NK-92 (cell line): ENCODE results near the gene P3H4.
"Not testable (repeated sequence)": the region's sequence is repeated elsewhere in the genome, so short reads cannot be mapped to it uniquely, and the experiment has no call there.

Experiments
- DNase-seq: peaks from one replicate; lab custom pipeline; 2025; ENCODE audit not compliant: unreplicated experiment; lab: John Stamatoyannopoulos, UW

Gene P3H4, protein sequence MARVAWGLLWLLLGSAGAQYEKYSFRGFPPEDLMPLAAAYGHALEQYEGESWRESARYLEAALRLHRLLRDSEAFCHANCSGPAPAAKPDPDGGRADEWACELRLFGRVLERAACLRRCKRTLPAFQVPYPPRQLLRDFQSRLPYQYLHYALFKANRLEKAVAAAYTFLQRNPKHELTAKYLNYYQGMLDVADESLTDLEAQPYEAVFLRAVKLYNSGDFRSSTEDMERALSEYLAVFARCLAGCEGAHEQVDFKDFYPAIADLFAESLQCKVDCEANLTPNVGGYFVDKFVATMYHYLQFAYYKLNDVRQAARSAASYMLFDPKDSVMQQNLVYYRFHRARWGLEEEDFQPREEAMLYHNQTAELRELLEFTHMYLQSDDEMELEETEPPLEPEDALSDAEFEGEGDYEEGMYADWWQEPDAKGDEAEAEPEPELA

DNA sequence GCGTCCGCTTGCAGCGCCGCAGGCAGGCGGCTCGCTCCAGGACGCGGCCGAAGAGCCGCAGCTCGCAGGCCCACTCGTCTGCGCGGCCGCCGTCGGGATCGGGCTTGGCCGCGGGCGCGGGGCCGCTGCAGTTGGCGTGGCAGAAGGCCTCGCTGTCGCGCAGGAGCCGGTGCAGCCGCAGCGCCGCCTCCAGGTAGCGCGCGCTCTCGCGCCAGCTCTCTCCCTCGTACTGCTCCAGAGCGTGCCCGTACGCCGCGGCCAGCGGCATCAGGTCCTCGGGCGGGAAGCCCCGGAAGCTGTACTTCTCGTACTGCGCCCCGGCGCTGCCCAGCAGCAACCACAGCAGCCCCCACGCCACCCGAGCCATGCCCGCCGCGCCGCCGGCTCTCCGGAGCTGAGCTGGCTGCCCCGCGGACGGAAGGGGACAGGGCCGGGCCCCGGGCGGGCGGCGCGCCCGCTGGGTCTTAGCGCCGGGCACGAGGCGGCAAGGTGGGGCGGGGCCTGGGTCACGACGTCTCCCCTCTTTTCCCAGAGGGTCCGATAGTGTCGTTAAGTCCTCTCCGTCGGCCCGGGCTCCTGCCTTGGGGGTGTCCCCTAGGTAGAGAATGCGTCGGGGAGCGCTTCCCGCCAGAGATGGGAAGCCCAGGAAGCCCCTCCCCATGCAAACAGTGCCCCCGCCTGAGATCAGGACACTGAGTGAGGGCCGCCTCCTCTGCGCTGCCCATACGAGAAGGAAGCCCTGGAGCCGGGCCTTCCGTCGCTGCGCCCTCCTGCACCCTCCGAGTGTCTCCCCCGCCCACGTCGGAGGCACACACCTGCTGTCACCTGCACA is at the start of gene P3H4:
TSS of gene P3H4 (minus strand) at position 401 of the 832 bp plus-strand sequence. CDS start at position 367, 34 bp downstream.
- DNase-seq, result no peak

DNA sequence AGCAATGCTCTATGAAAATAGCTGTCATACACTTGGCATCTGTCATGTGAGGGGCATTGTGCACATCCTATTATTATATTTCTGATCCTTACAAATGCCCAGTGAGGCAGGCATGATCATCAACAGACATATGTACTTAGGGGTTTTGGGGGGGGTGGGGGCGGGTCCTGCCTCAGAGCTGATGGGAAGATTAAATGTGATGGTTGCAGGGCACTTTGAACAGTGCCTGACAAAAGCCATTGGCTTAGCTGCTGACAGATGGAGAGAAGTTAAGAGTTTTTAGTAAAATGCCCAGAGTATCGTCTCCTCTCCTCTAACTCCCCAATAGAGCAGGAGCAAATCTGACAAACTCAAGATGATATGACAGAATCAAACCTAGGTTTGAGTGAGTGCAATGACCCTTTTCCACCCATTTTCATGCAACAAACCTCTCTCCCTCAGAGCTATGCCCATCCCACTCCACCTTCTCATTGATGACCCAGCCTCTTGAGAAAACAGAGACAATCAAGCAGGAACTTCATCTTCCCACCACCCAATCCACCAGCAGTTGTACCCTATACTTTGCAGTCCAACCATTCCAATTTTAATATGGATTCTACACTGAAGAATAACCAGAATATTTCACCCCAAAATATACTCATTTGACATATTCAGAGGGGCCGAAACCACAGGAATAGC is 48.6 kb upstream of the P3H4 start:
- DNase-seq, result no peak

DNA sequence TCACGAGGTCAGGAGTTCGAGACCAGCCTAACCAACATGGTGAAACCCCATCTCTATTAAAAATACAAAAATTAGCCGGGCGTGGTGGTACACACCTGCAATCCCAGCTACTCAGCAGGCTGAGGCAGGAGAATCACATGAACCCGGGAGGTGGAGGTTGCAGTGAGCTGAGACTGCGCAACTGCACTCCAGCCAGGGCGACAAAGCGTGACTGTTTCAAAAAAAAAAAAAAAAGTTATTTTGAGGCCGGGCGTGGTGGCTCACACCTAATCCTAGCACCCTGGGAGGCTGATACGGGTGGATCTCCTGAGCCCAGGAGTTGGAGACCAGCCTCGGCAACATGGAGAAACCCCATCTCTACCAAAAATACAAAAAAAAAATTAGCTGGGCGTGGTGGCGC is 39.6 kb upstream of the P3H4 start:
- not testable (repeated sequence) for DNase-seq

DNA sequence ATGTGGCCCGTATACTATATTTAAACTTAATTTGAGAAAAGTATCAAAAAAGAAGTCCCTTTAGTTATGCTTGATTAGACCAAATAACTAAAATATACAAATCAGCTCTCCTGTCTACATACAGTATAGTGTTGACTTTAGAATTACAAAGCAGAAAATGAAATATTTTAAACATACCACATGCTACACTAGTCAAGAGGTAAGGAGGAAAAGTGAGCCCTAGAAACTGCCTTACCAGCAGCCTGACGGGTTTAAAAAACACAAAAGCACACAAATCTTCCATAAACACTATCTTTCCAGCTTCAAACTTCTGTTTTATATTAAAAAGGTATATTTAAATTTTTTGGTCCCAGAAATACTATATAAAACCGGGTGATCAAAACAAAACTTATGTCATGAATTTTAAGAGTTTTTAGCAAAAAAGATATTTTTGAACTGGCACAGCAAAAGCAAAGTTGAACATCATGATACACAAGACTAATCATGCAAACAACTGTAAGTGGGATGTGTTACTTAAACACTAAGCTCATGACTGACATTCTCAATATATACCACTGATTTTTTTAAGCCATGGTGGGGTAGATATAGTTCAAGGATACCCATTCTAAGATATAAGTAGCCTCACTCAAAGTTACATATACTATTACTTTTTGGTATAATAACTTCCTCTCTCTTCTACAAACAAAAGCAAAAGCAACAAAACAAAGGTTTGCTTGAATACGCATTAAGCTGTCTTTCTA is 37.7 kb upstream of the P3H4 start:
- no peak for DNase-seq

DNA sequence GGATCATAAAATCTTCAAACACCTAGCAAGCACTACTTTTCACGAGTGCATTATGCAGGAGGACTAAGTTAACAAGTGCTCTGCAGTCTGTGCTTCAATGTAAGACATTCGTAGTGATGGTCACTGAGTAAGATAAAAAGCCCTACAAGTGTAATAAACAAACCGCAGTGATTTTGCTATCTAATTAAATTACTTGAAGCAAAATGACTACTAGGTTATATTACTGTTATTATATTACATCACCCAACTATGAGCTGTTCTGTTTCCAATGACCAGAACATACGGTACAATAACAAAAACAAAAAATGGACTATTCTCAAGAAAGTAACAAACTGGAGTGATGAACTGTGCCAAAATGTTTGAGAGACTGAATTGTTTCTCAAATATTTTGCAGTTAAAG is 37.0 kb upstream of the P3H4 start:
- no peak for DNase-seq

DNA sequence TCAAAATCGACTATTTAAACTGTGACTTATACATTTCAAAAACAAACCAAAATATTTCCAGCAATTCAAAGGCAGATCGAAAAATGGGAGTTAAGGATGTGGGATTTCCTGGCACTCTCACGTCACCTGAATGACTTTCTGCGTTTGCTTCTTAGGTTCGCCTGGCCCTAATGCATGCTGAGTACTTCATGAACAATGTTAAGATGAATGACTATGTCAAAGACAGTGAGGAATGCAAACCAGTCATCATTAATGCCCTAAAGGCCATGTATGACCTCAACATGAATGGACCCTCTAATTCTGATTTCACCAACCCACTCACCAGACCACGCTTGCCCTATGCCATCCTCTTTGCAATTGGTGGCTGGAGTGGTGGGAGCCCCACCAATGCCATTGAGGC is 33.2 kb upstream of the P3H4 start:
- DNase-seq, result no peak

DNA sequence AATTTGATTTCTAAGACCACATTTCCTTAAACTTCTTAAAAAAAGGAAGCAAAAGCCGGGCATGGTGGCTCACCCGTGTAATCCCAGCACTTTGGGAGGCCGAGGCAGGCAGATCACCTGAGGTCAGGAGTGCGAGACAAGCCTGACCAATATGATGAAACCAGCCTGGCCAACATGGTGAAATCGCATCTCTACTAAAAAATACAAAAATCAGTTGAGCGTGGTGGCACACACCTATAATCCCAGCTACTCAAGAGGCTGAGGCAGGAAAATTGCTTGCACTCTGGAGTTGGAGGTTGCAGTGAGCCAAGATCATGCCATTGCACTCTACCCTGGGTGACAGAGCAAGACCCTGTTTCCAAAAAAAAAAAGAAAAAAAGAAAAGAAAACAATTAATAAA is 29.0 kb upstream of the P3H4 start:
- DNase-seq, result not testable (repeated sequence)

DNA sequence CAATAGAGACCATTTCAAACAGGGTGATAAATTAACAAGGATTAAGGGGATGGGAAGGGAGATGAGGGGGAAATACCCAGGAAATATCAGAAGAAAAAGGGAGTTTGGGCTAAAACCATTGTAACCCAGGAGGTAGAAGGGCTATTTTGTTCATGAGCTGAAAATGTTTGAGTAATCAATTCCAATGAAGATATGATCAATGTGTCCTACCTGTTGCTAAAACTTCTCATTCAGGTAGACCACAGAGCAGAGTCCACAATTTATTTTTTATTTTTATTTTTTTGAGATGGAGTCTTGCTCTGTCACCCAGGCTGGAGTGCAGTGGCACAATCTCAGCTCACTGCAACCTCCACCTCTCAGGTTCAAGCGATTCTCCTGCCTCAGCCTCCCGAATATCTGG is 27.7 kb upstream of the P3H4 start:
- not testable (repeated sequence) for DNase-seq

DNA sequence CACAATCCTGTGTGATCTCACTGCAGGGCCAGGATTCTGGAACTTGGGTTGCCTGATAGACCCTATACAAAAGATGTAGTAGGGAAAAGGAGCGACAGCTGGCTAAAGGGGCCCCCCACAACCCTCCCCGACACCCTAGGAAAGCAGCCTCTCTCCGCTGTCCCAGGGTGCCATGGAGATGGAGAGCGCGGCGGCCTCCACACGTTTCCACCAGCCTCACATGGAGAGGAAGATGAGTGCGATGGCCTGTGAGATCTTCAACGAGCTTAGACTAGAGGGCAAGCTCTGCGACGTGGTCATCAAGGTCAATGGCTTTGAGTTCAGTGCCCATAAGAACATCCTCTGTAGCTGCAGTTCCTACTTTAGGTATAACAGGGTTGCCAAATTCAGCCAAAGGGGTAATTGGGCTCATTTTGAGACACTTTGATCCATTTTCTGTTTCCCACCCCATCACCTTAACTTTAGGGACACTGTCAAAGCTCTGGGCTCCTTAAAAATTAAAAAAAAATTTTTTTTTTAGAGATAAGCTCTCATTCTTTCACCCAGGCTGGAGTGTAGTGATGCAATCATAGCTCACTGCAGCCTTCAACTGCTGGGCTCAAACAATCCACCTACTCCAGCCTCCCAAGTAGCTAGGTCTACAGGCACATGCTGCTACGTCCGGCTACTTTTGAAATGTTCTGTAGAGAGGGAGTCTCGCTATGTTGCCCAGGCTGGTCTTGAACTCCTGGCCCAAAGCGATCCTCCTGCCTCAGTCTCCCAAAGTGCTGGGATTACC is 26.2 kb upstream of the P3H4 start, which contains the start of gene KLHL10:
TSS of gene KLHL10 (plus strand) at position 65 of the 778 bp plus-strand sequence. CDS start at position 173, 108 bp downstream.
- DNase-seq, result no peak

DNA sequence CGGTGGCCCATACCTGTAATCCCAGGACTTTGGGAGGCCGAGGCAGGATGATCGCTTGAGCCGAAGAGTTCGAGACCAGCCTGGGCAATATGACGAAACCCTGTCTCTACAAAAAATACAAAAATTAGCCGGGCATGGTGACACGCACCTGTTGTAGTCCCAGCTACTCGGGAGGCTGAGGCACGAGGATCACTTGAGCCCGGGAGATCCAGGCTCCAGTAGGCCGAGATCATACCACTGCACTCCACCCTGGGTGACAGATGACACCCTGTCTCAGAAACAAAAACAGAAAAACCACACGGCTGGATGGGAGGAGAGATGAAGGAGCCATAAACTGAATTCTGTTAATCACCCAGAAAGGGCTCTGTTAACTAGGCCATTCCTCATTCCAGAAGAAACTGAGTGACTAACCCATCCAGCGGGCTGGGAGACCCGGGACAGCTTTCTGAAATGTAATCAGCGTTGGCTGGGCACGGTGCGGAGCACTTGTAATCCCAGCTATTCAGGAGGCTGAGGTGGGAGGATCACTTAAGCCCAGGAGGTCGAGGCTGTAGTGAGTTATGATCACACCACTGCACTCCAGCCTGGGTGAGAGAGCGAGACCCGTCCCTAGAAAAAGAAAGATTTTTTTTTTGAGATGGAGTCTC is 24.9 kb upstream of the P3H4 start:
- DNase-seq, result no peak

DNA sequence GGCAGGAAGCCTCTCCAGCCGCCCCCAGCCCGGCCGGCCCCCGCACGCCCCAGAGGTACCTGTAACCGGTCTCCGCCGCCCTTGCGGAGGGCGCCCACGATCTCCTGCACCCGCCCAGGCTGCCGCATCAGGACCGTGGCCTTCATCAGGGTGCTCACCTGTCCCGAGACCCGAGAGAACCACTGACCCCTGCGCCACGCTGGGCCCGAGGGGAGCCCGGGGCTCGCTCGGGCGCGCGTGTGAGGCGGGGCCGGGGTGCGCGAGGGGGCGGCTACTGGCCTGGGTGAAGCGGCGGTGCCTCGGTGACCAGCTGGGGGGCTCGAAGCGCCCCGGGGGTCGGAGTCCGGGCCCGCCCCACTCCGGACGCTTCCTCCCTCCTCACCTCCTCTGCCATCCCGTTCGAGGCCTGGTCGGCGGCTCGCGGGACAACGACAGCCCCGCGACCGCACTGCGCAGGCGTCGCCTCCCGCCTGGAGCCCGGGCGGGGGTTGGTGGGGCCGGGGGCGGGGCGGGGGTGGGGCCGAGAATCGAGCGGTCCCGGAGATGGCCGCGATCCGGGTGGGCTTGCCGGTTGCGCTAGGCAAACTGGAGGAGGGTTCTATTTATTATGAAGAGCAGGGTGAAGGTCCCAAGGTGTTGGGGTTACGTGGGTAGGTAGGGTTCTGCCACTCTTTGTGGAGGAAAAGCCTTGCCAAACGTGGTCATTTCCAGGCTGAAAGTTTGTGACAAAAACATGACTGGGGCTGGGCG is 24.2 kb upstream of the P3H4 start, which contains the start of gene NT5C3B:
TSS of gene NT5C3B (minus strand) at position 433 of the 750 bp plus-strand sequence. CDS start at position 394, 39 bp downstream.
- no peak for DNase-seq

DNA sequence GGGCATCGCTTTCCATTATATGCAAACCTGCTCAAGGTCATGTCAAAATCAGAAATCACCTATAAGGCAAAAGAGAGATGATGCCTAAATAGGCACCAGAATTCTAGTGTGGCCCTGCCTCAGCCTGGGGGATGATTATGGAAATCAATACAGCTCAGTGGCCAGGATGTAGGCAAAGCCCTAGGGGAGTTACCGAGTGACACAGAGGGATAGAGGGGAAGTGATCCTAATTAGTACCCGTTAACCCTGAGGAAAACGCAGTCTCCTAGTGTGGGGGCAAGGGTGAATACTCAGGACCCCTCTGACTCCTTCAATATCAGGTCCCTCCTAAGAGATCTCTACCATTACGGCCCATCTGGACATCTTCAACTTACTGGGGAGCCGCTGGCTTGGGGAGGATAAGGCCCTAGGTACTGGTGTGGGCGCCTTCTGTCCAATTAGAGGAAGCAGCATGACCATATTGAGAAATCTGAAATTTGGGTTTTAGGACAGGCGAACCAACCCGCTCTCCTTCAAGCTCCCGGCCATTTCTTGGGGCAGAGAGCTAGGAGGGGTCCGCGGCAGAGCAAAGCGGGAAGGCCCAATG is 23.6 kb upstream of the P3H4 start:
- no peak for DNase-seq

DNA sequence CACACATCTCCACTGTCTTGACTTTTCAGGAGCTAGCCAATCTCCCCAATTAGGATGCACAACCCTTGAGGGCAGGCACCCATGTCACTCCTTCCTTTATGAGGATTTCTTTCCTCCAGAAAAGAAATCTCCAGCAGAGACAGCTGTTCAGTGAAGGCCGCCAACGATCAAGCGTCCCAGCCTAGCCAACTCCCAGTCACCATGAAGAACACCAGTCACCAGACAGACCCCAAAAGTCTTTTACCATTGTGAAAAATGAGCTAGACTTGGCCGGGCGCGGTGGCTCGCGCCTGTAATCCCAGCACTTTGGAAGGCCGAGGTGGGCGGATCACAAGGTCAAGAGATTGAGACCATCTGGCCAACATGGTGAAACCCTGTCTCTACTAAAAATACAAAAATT is 18.2 kb upstream of the P3H4 start:
- DNase-seq, result not testable (repeated sequence)

DNA sequence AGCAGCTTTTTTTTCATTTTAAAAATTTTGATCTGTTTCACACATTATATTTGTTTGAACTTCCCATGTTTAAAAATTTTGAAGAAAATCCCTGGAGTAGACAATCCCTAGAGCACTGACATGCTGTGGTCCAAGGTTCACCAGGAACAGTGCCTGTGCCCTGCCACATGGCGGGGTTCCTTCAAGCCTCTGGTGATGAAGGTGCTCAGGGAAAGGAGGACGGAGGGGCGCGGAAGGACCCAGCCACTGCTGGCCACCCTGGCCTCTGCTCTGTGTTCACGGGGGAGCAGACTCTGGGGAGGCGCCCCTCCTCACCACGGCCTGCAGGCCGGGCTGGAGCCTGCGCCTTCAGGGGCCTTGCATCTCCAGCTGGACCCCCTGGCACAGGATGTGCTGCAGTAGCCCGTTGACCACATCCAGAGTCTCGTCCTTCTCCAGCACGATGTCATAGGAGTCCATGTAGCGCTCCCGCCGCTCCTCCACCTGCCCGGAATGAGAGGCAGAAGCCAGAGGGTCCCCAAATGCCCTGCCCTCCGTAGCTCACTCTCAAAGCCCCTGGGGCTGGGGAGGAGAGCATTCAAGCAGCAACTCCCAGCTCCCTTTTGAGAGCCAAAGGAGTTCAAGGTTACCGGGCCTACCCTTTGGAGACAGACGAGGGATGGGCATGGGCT is 13.6 kb upstream of the P3H4 start:
- no peak for DNase-seq

DNA sequence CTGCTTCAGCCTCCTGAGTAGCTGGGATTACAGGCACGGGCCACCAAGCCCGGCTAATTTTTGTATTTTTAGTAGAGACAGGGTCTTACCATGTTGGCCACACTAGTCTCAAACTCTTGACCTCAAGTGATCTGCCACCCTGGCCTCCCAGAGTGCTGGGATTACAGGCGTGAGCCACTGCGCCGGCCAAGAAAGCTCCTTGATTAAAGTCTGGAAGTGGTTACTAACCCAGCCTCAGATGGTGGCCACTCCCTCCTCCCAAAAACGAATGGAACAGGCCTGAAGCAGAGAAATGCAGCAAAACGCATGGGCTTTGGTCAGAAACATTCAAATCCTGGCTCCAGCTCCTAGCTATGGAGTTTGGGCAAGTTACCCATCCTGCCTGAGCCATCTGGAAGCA is 12.3 kb upstream of the P3H4 start:
- DNase-seq, result no peak

DNA sequence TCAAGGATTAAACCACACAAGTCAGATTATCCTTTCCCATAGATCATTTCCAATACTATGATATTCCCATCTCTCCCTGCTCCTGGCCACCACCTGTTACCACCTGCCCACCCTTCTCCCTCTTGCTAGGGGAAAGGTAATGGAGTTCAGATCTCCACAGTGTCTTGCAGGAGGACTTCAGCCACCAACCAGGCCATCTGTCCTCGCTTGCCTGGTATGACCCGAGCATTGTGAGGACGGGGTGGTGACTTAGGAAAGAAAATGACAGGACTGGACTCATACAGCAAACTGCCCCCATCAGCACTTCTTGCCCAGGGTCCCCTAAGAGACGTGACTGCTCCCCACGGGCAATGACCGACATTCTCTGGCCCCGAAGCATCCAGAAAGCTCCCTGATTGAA is 11.8 kb upstream of the P3H4 start:
- no peak for DNase-seq

DNA sequence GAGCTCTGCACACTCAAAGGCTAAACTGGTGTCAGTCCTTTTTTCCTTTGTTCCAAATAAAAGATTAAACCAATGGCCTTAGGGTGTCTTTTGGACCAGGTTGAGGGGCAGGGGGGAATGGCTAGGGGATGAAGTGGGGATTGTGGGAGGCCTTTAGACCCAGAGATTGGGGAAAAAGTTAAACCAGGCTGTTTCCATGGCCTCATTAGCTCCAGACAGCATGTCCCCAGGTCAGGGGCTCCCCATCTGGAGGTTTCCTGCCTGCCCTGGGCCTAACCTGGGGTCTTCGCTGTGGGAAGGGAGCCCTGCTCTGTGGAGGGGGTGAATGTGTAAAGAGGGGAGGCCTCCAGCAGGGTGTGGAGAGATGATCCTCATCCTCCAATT is 11.4 kb upstream of the P3H4 start:
- DNase-seq, result no peak
